Activated naive CD8-positive, alpha-beta T cell treated with anti-CD3 and anti-CD28 coated beads, Interleukin-2, amount 50 U/mL, for 24 hours (primary cell): ENCODE data around the gene LRCH3.

Source experiments
- ATAC-seq: fragments of 150-1000 bp; cut with Tn5 transposase; one replicate; pipeline ENCODE4 v1.10.0; 2021
- DNase-seq: peaks from one replicate; pipeline ENCODE4 v3.0.0; 2021
- H3K27ac Mint-ChIP-seq: one replicate; pipeline ENCODE4 v1.8.0; 2021; ENCODE audit warnings: mild to moderate bottlenecking, mixed read lengths
- H3K27me3 Mint-ChIP-seq: one replicate; pipeline ENCODE4 v1.8.0; 2021; ENCODE audit warnings: mixed read lengths
- H3K36me3 Mint-ChIP-seq: one replicate; pipeline ENCODE4 v1.8.0; 2021; ENCODE audit warnings: low read depth, mixed read lengths
- H3K4me1 Mint-ChIP-seq: one replicate; pipeline ENCODE4 v1.8.0; 2021; ENCODE audit warnings: mixed read lengths
- H3K4me3 Mint-ChIP-seq: one replicate; pipeline ENCODE4 v1.8.0; 2021; ENCODE audit warnings: mild to moderate bottlenecking, moderate library complexity, mixed read lengths
- H3K9me3 Mint-ChIP-seq: one replicate; pipeline ENCODE4 v1.8.0; 2021; ENCODE audit warnings: mixed read lengths

Gene LRCH3

DNA sequence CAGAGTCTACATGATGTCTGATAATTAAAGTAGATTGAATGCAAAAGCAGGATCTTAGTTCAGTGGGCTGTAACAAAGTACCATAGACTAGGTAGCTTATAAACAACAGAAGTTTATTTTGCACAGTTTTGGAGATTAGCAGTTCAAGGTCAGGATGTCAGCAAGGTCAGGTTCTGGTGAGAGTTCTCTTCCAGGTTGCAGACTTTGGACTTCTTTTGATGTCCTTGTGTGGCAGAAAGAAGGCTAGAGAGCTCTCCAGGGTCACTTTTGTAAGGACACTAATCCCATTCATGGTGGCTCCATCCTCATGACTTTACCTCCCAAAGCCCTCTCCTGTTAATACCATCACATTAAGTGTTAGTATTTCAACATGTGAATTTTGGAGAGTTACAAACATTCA, 29.3 kb upstream of the LRCH3 start:
- Mint-ChIP-seq H3K36me3 (peaks cover 4% of the 10 kb centered on the region), H3K27ac (no peak overlapping the region), H3K27me3 (no peaks in the 10 kb centered on the region), H3K9me3 (no peaks in the 10 kb centered on the region), H3K4me3 (no peak overlapping the region), H3K4me1 (no peaks in the 10 kb centered on the region)
- ATAC-seq (no peak), DNase-seq (no peak)

DNA sequence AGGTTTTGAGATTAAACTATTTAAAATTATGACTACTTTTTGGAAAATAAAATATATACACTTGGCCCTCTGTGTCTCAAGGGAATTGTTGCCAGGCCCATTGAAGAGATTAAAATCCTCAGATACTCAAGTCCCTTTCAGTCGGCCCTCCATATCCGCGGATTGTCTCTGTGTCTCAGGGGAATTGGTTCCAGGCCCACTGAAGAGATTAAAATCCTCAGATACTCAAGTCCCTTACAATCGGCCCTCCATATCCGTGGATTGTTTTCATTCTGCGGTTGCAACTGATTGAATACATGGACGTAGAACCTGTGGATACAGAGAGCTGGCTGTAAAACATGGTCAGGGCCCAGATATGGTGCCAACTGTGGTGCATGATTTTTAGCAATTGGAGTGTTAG, 15.7 kb upstream of the LRCH3 start:
- H3K4me1 Mint-ChIP-seq: no peaks in the 10 kb centered on the region
- ATAC-seq (no peak), DNase-seq (no peak)
- H3K27ac Mint-ChIP-seq: no peak overlapping the region
- H3K4me3 Mint-ChIP-seq: no peak overlapping the region
- peaks cover 25% of the 10 kb centered on the region for H3K36me3 Mint-ChIP-seq
- H3K27me3 Mint-ChIP-seq: no peaks in the 10 kb centered on the region
- H3K9me3 Mint-ChIP-seq: no peaks in the 10 kb centered on the region

DNA sequence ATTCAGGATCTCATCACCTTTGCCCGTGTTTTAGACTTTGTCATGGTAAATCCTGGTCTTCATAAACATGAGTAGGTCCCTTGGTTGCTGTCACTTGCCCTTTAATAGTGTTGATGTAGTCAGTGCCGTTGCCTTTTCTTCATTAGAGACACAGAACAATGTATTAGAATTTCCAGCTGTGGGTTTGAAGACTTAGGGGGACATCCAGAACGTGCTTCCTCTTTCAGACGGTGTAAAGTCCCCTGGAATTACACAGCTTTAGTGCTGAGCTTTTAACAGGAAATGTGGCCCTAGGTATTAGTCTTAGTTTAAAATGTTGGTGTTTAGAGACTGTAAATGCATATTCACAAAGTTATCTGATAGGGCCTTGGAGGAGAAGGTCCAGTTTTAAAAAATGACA, 8.8 kb upstream of the LRCH3 start:
- Mint-ChIP-seq H3K36me3 (peaks cover 15% of the 10 kb centered on the region), H3K9me3 (no peaks in the 10 kb centered on the region)
- peak; percentile 61 for ATAC-seq

DNA sequence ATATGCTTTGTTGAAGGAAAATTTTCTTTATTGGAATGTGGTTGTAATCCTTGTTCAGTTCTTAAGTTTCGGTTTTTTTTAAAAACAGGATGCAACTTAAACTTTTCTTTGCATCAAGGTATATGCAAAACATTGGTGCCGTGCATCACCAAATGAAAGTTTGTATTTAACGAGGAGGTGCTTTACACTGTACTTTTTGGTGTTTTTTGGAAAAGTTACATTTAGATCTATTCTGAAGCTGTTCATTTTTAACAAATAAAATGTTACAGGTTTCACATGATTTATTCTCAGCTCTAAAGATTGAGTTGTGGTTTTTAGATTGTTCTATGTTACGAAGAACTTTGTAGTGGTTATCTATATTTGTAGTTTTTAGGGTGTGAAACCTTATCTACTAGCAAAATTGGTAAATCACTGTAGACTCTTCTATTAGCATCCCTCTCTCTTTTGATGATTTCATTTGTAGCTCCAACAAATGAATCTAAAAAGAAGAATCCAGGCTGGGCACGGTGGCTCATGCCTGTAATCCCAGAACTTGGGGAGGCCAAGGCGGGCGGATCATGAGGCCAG, 7.0 kb upstream of the LRCH3 start:
- H3K9me3 Mint-ChIP-seq: no peaks in the 10 kb centered on the region
- no peak overlapping the region for H3K4me3 Mint-ChIP-seq
- H3K27ac Mint-ChIP-seq: peak overlapping the region; percentile 73
- peaks cover 10% of the 10 kb centered on the region for H3K4me1 Mint-ChIP-seq
- DNase-seq (no peak), ATAC-seq (no peak)
- H3K27me3 Mint-ChIP-seq: no peaks in the 10 kb centered on the region
- peaks cover 13% of the 10 kb centered on the region for H3K36me3 Mint-ChIP-seq

More for the DNA sequence above, 8.8 kb upstream of the LRCH3 start:
- Mint-ChIP-seq H3K4me3 (no peak overlapping the region), H3K27me3 (no peaks in the 10 kb centered on the region), H3K27ac (peak overlapping the region; percentile 86), H3K4me1 (peaks cover 10% of the 10 kb centered on the region)
- DNase-seq: no peak

DNA sequence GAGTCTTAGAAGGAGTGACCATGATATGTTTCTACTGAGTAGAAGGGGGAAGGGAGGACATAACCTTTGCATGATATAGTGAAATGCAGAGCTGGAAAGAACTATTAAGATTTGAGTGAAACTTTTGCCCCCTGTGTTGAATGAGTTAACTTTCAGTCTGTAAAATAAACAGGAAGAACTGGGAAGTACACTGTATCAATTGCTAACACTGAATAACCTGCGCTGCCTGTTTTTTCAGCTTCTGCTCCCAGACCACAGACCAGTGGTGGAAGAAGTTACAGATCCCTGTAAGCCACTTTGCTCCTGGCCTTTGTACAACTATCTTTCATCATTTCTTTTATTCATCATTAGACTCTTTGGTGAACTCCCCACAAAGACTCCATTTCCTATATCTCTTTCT, 3.6 kb upstream of the LRCH3 start:
- Mint-ChIP-seq H3K9me3 (no peaks in the 10 kb centered on the region), H3K27me3 (no peaks in the 10 kb centered on the region), H3K4me1 (peaks cover 24% of the 10 kb centered on the region), H3K36me3 (peaks cover under 1% of the 10 kb centered on the region), H3K27ac (peak overlapping the region; percentile 48), H3K4me3 (no peak overlapping the region)
- ATAC-seq (no peak), DNase-seq (no peak)

DNA sequence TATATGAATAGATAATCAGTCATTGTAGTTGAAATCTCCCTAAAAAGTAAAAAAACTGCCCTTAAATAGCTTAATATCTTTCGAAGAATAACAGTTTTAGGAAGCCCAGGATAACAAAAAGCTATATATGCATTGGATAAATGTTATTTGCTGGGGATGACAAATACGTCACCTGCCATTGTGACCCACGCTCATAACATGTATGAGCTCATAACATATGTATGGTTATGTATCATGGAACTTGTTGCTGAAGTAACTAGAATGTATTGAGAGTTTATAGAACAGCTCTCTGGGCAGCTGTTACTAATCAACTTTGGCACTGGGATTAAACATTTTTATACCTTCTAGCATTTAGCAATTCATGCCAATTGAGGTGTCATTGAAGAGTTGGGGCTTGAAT, 1.7 kb upstream of the LRCH3 start:
- H3K36me3 Mint-ChIP-seq: no peaks in the 10 kb centered on the region
- no peaks in the 10 kb centered on the region for H3K9me3 Mint-ChIP-seq
- no peak overlapping the region for H3K4me3 Mint-ChIP-seq
- ATAC-seq: no peak
- H3K4me1 Mint-ChIP-seq: peaks cover 38% of the 10 kb centered on the region
- H3K27me3 Mint-ChIP-seq: no peaks in the 10 kb centered on the region
- no peak overlapping the region for H3K27ac Mint-ChIP-seq
- DNase-seq: no peak

DNA sequence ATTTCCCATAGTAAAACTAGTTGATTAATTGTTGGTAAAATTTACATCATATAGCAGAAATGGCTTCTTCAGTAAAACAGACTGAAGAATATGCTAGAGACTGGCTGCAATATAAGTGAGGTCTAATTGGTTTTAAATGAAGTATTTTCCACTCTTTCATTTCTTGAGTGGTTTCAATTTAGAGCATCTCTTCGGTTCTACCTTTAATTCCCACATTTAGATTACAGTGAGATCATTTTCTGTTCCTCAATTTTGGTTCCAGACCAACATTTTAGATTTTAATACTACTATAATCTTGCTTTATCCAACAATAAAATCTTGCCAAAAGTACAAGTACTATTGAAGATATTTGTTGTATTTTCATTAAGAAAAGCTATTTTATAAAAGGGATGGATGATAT, 1.0 kb upstream of the LRCH3 start:
- H3K27ac Mint-ChIP-seq: peak overlapping the region; percentile 97
- H3K9me3 Mint-ChIP-seq: no peaks in the 10 kb centered on the region
- H3K4me1 Mint-ChIP-seq: peaks cover 40% of the 10 kb centered on the region
- no peak for ATAC-seq
- DNase-seq: no peak
- H3K4me3 Mint-ChIP-seq: peak overlapping the region; percentile 99
- H3K36me3 Mint-ChIP-seq: no peaks in the 10 kb centered on the region
- H3K27me3 Mint-ChIP-seq: no peaks in the 10 kb centered on the region

DNA sequence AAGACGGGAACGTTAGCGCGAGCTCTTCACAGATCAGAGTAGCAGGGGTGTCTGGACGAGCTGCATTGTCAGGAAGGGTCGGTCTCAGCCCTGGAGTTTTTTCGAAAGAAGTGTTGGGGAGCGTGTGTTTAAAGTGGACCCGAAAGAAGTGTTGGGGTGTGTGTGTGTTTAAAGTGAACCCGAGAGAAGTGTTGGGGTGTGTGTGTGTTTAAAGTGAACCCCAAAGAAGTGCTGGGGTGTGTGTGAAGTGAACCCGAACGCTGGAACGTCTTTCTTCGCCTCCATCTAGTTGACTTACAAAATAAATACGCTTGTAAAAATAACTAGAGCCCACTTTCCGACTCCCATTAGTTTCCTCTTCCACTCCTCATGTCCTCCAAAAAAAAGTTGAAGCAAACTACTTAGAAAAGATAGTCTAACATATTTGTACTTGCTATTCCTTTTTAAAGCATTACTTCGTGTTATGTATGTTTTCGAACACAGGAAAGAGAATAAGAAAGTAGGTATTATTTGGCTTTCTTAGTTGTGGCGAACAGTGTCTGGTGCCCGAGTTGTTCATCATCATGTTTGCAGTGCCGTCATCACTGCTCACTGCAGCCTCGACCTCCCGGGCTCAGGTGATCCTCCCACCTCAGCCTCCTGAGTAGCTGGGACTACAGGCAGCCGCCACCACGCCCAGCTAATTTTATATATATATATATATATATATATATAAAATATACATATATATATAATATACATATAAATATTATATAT, 1.0 kb downstream of the LRCH3 start:
- ATAC-seq (peak; percentile 26), DNase-seq (peak; percentile 30)
- peaks cover 2% of the 10 kb centered on the region for H3K36me3 Mint-ChIP-seq
- peak overlapping the region; percentile 99 for H3K4me3 Mint-ChIP-seq
- no peaks in the 10 kb centered on the region for H3K27me3 Mint-ChIP-seq
- H3K27ac Mint-ChIP-seq: peak overlapping the region; percentile 97
- no peaks in the 10 kb centered on the region for H3K9me3 Mint-ChIP-seq
- H3K4me1 Mint-ChIP-seq: peaks cover 56% of the 10 kb centered on the region

DNA sequence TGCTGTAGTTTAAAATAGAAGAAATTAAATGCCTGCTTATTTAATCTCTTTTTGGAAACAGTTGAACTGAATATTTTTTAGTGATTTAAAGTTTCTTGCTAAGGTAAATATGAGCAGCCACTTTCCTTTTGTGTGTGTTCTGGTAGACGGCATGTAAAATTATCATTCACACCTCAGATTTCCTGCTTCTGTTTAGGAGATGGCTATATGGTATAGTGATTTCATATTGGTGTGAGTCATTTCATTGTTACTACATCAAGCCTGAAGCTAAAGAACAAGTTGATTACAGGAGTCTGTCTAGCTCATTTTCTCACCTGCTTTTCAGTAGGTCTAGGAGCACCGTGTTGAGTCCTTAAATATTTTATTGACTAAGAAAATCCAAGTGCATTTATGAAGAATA, 2.2 kb downstream of the LRCH3 start:
- Mint-ChIP-seq H3K36me3 (peaks cover 4% of the 10 kb centered on the region), H3K27ac (peak overlapping the region; percentile 72), H3K4me1 (peaks cover 66% of the 10 kb centered on the region), H3K4me3 (peak overlapping the region; percentile 69), H3K9me3 (no peaks in the 10 kb centered on the region), H3K27me3 (no peaks in the 10 kb centered on the region)
- peak; percentile 60 for ATAC-seq
- no peak for DNase-seq

DNA sequence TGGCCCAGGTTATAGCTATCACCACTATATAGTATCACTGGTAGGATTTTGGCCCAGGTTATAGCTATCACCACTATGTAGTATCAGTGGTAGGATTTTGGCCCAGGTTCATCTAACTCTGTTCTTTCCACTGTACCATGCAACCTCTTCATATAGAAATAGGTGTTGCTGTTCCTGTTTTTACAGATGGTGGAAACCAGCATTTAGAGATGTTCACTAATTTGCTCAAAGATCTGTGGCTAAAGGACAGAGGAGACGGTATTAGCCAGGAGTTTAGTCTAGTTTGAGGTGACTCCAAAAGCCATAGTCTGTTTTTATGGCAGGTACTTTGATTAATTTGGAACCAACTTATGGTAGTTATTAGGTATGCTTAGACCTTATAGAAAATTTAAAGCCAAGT, 3.1 kb downstream of the LRCH3 start:
- H3K27ac Mint-ChIP-seq: no peak overlapping the region
- ATAC-seq: no peak
- no peaks in the 10 kb centered on the region for H3K9me3 Mint-ChIP-seq
- no peaks in the 10 kb centered on the region for H3K27me3 Mint-ChIP-seq
- H3K4me1 Mint-ChIP-seq: peaks cover 73% of the 10 kb centered on the region
- peak overlapping the region; percentile 14 for H3K4me3 Mint-ChIP-seq
- no peak for DNase-seq
- peaks cover 4% of the 10 kb centered on the region for H3K36me3 Mint-ChIP-seq

DNA sequence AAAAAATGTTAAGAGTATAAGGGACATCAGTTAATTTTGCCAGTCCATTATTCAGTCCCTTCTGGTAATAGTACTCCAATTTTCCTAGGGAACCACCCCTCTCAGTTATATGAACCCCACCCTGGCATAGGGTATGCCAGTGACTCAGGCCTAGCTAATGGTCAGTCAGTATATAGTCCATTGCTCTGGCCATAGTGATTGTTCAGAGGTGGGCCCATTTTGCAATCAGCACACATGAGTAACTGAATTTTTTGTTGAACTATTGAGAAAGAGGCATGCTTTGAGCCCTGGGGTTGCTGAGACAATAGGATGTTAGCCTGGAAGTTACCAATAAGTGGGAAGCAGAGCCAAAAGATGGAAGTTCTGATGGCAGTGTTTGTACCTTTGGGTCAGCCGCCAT, 4.1 kb downstream of the LRCH3 start:
- ATAC-seq: no peak
- Mint-ChIP-seq H3K4me1 (peaks cover 77% of the 10 kb centered on the region), H3K27me3 (no peaks in the 10 kb centered on the region)

DNA sequence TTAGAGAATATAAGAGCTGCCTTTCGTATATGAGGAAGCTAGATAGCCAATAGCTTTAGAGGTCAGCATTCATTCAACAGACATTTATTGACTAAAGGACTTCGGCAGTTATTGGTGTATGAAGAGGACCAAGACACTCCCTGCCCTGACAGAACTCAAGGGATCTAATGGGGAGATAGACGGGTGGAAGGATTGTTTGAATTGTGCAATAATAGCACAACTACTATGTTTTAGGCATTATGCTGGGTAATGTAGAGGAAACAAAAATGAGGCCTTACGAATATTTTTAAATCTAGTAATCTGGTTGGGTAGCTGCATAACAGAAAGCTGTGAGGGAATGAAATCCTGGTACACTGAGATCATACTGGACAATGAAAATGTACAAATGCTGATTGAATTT, 5.0 kb downstream of the LRCH3 start:
- peak overlapping the region; percentile 16 for H3K27ac Mint-ChIP-seq
- no peak overlapping the region for H3K4me3 Mint-ChIP-seq
- DNase-seq: no peak
- H3K4me1 Mint-ChIP-seq: peaks cover 78% of the 10 kb centered on the region
- no peaks in the 10 kb centered on the region for H3K27me3 Mint-ChIP-seq
- ATAC-seq: no peak
- H3K9me3 Mint-ChIP-seq: no peaks in the 10 kb centered on the region
- H3K36me3 Mint-ChIP-seq: peaks cover 4% of the 10 kb centered on the region

More for the DNA sequence above, 4.1 kb downstream of the LRCH3 start:
- Mint-ChIP-seq H3K9me3 (no peaks in the 10 kb centered on the region), H3K4me3 (no peak overlapping the region), H3K27ac (no peak overlapping the region), H3K36me3 (peaks cover 4% of the 10 kb centered on the region)
- no peak for DNase-seq

DNA sequence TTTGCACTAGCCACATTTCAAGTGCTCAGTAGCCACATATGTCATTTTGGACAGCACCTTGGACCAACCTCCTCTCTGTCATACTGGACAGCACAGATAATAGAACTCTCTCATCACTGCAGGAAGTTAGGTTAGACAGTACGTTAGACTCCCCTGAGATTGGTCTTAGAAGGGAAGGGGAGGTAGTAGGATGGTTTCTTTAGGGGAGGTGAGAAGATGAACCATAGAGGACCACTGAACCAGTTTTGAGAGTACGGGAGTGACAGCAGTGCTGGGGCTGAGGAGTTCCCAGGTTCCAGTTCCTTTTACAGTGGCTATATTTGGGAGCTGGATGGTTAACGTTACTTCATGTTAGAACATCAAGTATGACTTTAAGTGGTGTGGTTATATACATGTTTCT, 7.8 kb downstream of the LRCH3 start:
- Mint-ChIP-seq H3K4me1 (peaks cover 83% of the 10 kb centered on the region), H3K36me3 (peaks cover 4% of the 10 kb centered on the region), H3K27me3 (no peaks in the 10 kb centered on the region), H3K27ac (no peak overlapping the region), H3K4me3 (no peak overlapping the region), H3K9me3 (no peaks in the 10 kb centered on the region)
- no peak for ATAC-seq
- no peak for DNase-seq

DNA sequence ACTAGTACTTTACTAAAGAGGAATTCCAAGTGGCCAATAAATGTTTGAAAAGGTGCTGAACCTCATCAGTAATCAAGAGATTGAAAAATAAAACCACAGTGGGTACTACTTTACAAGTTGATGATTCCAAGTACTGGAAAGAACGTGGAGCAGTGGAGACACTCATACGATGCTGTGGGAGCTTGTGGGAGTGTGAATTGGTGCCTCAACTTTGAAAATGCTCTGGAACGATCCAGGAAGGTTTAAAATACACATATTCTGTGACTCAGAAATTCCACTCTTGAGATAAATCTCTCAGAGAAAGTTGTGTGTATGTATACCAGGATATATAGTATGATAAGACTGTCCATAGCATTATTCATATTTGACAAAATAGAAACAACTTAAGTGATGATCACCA, 9.3 kb downstream of the LRCH3 start:
- Mint-ChIP-seq H3K27ac (no peak overlapping the region), H3K4me1 (peaks cover 72% of the 10 kb centered on the region)
- ATAC-seq: no peak

DNA sequence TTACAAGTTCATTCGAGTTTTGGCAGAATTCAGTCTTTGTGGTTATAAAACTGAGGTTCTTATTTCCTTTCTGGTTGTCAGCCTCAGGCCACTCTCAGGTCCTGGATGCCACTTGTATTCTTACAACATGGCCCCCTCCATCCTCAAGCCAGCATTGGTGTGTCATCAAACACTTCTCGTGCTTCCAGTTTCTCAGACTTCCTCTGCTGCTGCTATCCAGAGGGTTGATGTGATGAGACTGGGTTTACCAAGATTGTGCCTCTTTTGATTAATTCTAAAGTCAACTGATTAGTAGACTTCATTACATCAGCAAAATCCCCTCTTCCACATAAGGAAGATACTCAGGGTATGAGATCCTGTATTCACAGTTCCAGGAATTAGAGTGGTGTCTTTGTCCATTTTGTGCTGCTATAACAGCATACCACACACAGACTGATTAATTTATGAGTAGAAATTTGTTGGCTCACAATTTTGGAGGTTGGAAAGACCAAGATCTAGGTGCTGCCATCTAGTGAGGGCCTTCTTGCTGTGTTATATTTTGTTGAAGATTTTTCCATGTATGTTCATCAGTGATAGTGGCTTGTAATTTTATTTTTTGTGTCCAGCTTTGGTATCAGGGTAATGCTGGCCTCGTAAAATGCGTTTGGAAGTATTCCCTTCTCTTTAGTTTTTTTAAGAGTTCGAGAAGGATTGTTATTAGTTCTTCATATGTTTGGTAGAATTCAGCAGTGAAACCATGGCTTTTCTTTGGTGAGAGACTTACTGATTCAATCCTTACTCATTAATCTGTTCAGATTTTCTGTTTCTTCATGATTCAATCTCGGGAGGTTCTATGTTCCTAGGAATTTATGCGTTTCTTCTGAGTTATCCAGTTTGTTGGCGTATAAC, 11.1 kb downstream of the LRCH3 start:
- Mint-ChIP-seq H3K4me1 (peaks cover 61% of the 10 kb centered on the region), H3K27me3 (no peaks in the 10 kb centered on the region), H3K4me3 (peak overlapping the region; percentile 24), H3K36me3 (peaks cover 2% of the 10 kb centered on the region), H3K9me3 (no peaks in the 10 kb centered on the region), H3K27ac (peak overlapping the region; percentile 31)
- DNase-seq (peak; percentile 16), ATAC-seq (peak; percentile 69)

More for the DNA sequence above, 9.3 kb downstream of the LRCH3 start:
- no peaks in the 10 kb centered on the region for H3K27me3 Mint-ChIP-seq
- H3K4me3 Mint-ChIP-seq: no peak overlapping the region
- peaks cover 2% of the 10 kb centered on the region for H3K36me3 Mint-ChIP-seq
- no peak for DNase-seq
- no peaks in the 10 kb centered on the region for H3K9me3 Mint-ChIP-seq
